Measurements from ENCODE around the gene SCUBE1.

The SCUBE1 gene

DNA sequence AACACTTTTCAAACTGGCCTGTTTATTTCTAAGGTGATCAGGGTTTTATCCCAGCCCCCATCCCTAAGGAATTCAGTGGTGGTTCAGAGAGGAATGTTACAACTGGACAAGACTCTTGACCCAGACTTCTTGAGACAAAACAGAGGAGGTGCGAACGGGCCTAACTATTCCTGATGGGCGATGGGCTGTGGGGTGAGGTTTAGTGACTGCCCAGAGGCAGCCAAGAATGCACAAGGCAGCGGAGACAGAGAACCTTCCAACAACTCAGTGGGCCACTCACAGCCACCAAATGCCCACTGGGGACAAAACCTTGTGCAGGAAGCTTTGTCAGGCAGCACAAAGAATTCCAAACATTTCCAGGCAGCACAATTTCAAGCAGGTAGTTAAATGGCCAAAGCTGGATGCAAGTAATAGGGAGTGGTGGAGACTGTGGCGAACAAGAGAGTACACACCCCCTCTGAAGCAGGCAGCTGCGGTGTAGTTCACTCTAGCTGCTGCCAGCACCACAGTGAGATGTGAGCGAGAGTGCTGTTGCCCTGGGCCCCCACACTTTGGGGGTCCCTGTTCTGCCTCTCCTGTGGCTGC lies 29.2 kb downstream of the SCUBE1 start:
- H4K20me1 ChIP-seq (ENCODE audit: insufficient read depth, low read length, poor library complexity, severe bottlenecking) = no peaks in the 10 kb centered on the region
- no peak overlapping the region for H3K4me2 ChIP-seq (ENCODE audit: low read depth, low read length, poor library complexity, severe bottlenecking)
- H3K36me3 ChIP-seq (ENCODE audit: insufficient read depth, low read length) = no peaks in the 10 kb centered on the region

DNA sequence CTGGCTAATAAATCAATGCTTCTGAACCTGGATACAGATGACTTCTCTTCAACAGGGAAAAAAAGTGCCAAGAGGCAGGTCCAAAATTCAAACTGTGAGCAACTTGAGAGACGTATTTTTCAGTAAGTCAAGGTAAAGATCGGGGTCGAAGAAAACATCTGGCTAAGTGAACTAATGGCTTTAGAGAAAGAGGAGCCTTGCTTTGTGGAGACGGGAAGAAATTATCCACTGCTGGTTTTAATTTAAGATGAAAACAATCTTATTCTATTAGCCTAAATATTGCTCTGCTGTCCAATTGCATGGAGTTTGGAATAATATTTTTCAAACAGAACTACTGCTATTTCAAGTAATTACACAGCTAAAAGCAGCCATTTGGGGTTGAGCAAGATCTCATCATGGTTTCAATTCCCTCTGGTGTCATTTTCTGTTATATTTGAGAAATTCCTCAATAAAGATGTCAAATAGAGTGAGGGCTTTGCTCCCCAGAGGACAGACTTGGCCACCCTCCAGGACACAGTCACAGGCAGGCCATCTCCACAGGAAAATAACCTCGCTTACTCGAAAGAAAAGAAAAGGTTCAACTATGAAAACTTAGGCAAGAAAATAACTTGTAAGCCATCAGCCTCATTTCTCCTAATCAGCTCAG lies 29.8 kb downstream of the SCUBE1 start:
- Histone ChIP-seq H3K79me2 (ENCODE audit: insufficient read depth, low read length) (no peaks in the 10 kb centered on the region), H3K9ac (ENCODE audit: low read depth, low read length, poor library complexity, severe bottlenecking) (no peak overlapping the region), H3K36me3 (ENCODE audit: insufficient read depth, low read length) (no peaks in the 10 kb centered on the region), H3K4me1 (ENCODE audit: insufficient read depth, low read length, poor library complexity, severe bottlenecking) (no peaks in the 10 kb centered on the region), H2AFZ (ENCODE audit: low read length) (no peak overlapping the region), H3F3A (ENCODE audit: low read depth) (no peaks in the 10 kb centered on the region), H3K4me2 (ENCODE audit: low read depth, low read length, poor library complexity, severe bottlenecking) (no peak overlapping the region), H3K9me3 (ENCODE audit: insufficient read depth, low read depth, low read length) (no peaks in the 10 kb centered on the region), H3K4me3 (ENCODE audit: low read length, poor library complexity, severe bottlenecking) (no peak overlapping the region), H3K9me2 (replicated peaks; ENCODE audit: low read depth, low read length) (no peaks in the 10 kb centered on the region), H3K27me3 (ENCODE audit: insufficient read depth, low read length, poor library complexity, severe bottlenecking) (no peaks in the 10 kb centered on the region), H4K20me1 (ENCODE audit: insufficient read depth, low read length, poor library complexity, severe bottlenecking) (no peaks in the 10 kb centered on the region)
- TF ChIP-seq, protein P1, sequence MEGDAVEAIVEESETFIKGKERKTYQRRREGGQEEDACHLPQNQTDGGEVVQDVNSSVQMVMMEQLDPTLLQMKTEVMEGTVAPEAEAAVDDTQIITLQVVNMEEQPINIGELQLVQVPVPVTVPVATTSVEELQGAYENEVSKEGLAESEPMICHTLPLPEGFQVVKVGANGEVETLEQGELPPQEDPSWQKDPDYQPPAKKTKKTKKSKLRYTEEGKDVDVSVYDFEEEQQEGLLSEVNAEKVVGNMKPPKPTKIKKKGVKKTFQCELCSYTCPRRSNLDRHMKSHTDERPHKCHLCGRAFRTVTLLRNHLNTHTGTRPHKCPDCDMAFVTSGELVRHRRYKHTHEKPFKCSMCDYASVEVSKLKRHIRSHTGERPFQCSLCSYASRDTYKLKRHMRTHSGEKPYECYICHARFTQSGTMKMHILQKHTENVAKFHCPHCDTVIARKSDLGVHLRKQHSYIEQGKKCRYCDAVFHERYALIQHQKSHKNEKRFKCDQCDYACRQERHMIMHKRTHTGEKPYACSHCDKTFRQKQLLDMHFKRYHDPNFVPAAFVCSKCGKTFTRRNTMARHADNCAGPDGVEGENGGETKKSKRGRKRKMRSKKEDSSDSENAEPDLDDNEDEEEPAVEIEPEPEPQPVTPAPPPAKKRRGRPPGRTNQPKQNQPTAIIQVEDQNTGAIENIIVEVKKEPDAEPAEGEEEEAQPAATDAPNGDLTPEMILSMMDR (conservative IDR thresholded peaks at IDR 0.05; ENCODE audit: low read length) = no peak
- no peak for TF ChIP-seq EZH2phosphoT487 (IDR thresholded peaks at IDR 0.05; ENCODE audit: borderline replicate concordance)

More for the DNA sequence above, 29.2 kb downstream of the SCUBE1 start:
- TF ChIP-seq EZH2phosphoT487 (IDR thresholded peaks at IDR 0.05; ENCODE audit: borderline replicate concordance) = no peak
- TF ChIP-seq, protein P1 (conservative IDR thresholded peaks at IDR 0.05; ENCODE audit: low read length) = no peak
- Histone ChIP-seq H3F3A (ENCODE audit: low read depth) (no peaks in the 10 kb centered on the region), H3K4me1 (ENCODE audit: insufficient read depth, low read length, poor library complexity, severe bottlenecking) (no peaks in the 10 kb centered on the region), H3K9me3 (ENCODE audit: insufficient read depth, low read depth, low read length) (no peaks in the 10 kb centered on the region), H2AFZ (ENCODE audit: low read length) (no peak overlapping the region), H3K27me3 (ENCODE audit: insufficient read depth, low read length, poor library complexity, severe bottlenecking) (no peaks in the 10 kb centered on the region), H3K9ac (ENCODE audit: low read depth, low read length, poor library complexity, severe bottlenecking) (no peak overlapping the region), H3K79me2 (ENCODE audit: insufficient read depth, low read length) (no peaks in the 10 kb centered on the region), H3K4me3 (ENCODE audit: low read length, poor library complexity, severe bottlenecking) (no peak overlapping the region), H3K9me2 (replicated peaks; ENCODE audit: low read depth, low read length) (no peaks in the 10 kb centered on the region)

DNA sequence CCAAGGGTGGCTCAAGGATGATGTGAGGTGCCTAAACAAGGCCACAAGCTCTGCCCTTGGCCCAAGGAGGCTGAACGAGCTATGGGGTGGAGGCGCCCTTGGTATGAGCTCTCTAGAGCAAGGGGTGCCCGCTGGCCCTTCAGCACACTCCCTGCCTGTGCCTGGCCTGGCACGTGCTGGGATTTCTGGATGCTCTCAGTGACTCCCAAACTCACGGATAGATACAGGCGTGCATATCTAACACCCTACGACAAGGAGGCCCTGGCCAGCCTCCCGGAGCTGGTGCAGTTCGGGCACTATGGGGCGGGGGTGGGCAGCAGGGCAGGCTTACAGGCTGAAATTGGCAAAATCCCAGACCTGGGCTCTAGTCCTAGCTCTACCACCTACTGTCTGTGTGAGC lies 30.6 kb downstream of the SCUBE1 start:
- H3K4me1 ChIP-seq (ENCODE audit: insufficient read depth, low read length, poor library complexity, severe bottlenecking) = no peaks in the 10 kb centered on the region
- no peaks in the 10 kb centered on the region for H3F3A ChIP-seq (ENCODE audit: low read depth)
- H3K9me2 ChIP-seq (replicated peaks; ENCODE audit: low read depth, low read length) = no peaks in the 10 kb centered on the region
- no peaks in the 10 kb centered on the region for H3K36me3 ChIP-seq (ENCODE audit: insufficient read depth, low read length)
- H3K4me3 ChIP-seq (ENCODE audit: low read length, poor library complexity, severe bottlenecking) = no peak overlapping the region
- H3K9ac ChIP-seq (ENCODE audit: low read depth, low read length, poor library complexity, severe bottlenecking) = no peak overlapping the region
- no peak overlapping the region for H3K4me2 ChIP-seq (ENCODE audit: low read depth, low read length, poor library complexity, severe bottlenecking)
- no peak for TF ChIP-seq EZH2phosphoT487 (IDR thresholded peaks at IDR 0.05; ENCODE audit: borderline replicate concordance)
- TF ChIP-seq, protein P1 (conservative IDR thresholded peaks at IDR 0.05; ENCODE audit: low read length) = no peak
- no peaks in the 10 kb centered on the region for H3K9me3 ChIP-seq (ENCODE audit: insufficient read depth, low read depth, low read length)
- no peaks in the 10 kb centered on the region for H3K79me2 ChIP-seq (ENCODE audit: insufficient read depth, low read length)
- no peak overlapping the region for H2AFZ ChIP-seq (ENCODE audit: low read length)
- no peaks in the 10 kb centered on the region for H4K20me1 ChIP-seq (ENCODE audit: insufficient read depth, low read length, poor library complexity, severe bottlenecking)
- no peaks in the 10 kb centered on the region for H3K27me3 ChIP-seq (ENCODE audit: insufficient read depth, low read length, poor library complexity, severe bottlenecking)

All from Loucy (cell line).